Activated CD8-positive, alpha-beta T cell treated with anti-CD3 and anti-CD28 coated beads, Interleukin-2, amount 10 ng/mL, durations not matched to agents 7 days and 5 days (primary cell): Measurements from ENCODE around the gene TAT. TPM values are rescaled to one million over a fixed set of nuclear protein-coding genes. Genes with fewer than 3 reads are reported as not detected.
"Not testable (repeated sequence)": the region's sequence is repeated elsewhere in the genome, so short reads cannot be mapped to it uniquely, and the experiment has no call there.

Experiments used
- ATAC-seq: fragments of 150-1000 bp; cut with Tn5 transposase; one replicate; pipeline ENCODE4 v1.10.0; 2021; ENCODE audit warnings: moderate library complexity
- CTCF ChIA-PET: fragments of 350-600 bp; sonication (Branson Sonifier 250); formaldehyde crosslinking; loops from one replicate; lab custom pipeline; 2021; ENCODE audit warnings: antibody characterized with exemption; lab: Charles Lee
- POLR2A ChIA-PET: fragments of 350-600 bp; sonication (Branson Sonifier 250); formaldehyde crosslinking; loops from one replicate; lab custom pipeline; 2021; ENCODE audit warnings: antibody characterized with exemption; lab: Charles Lee
- DNase-seq: peaks from one replicate; pipeline ENCODE4 v3.0.0-alpha.2; 2020
- H3K27ac Mint-ChIP-seq: one replicate; pipeline ENCODE4 v1.8.0; 2021; ENCODE audit warnings: mild to moderate bottlenecking, mixed read lengths
- H3K27me3 Mint-ChIP-seq: one replicate; pipeline ENCODE4 v1.8.0; 2021; ENCODE audit warnings: low read depth, mixed read lengths
- H3K36me3 Mint-ChIP-seq: one replicate; pipeline ENCODE4 v1.8.0; 2021; ENCODE audit warnings: low read depth, mixed read lengths
- H3K4me1 Mint-ChIP-seq: one replicate; pipeline ENCODE4 v1.8.0; 2021; ENCODE audit warnings: low read depth, mixed read lengths
- H3K4me3 Mint-ChIP-seq: one replicate; pipeline ENCODE4 v1.8.0; 2021; ENCODE audit warnings: mild to moderate bottlenecking, mixed read lengths
- H3K9me3 Mint-ChIP-seq: one replicate; pipeline ENCODE4 v1.8.0; 2022; ENCODE audit warnings: mixed read lengths; ENCODE audit not compliant: insufficient read depth
- total RNA-seq, 2 experiments: library from RNA; stranded (reverse); gene quantifications; one replicate each; pipeline ENCODE4 v1.2.3, GENCODE V29; 2021

TAT gene
- total RNA-seq, 2 experiments from 2014 or later, result not detected

DNA sequence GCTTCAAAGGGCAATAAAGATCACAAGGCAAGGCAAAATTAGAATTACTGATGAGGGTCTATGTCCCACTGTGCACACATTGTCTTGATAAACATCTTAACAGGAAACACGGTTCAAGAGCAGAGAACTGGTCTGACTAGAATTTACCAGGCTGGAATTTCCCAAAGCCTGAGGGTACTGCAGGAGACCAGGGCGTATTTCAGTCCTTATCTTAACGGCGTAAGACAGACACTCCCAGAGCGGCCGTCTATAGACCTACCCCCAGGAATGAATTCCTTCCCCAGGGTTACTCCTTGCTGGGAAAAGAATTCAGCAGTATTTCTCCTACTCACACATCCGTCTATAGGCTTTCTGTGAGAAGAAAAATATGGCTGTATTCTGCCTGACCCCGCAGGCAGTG is 15.0 kb downstream of the TAT start:
- H3K27ac Mint-ChIP-seq, H3K4me3 Mint-ChIP-seq, H3K9me3 Mint-ChIP-seq, ATAC-seq, POLR2A ChIA-PET, DNase-seq, H3K36me3 Mint-ChIP-seq, CTCF ChIA-PET: not testable (repeated sequence)
- Mint-ChIP-seq H3K27me3 (peaks cover 26% of the 10 kb centered on the region), H3K4me1 (peaks cover 19% of the 10 kb centered on the region)

GRCh38 chr16:71559855-71560254 is 17.0 kb downstream of the TAT start:
- Mint-ChIP-seq H3K27me3 (peaks cover 31% of the 10 kb centered on the region), H3K27ac (no peak overlapping the region), H3K4me1 (peaks cover 8% of the 10 kb centered on the region), H3K9me3 (peaks cover 6% of the 10 kb centered on the region), H3K4me3 (no peak overlapping the region), H3K36me3 (peaks cover 5% of the 10 kb centered on the region)
- DNase-seq, result no peak
- ChIA-PET POLR2A (no interaction called here), CTCF (no interaction called here)
- ATAC-seq, result no peak

- Mint-ChIP-seq H3K27ac (no peak overlapping the region), H3K4me3 (no peak overlapping the region), H3K4me1 (no peaks in the 10 kb centered on the region), H3K9me3 (peaks cover 3% of the 10 kb centered on the region), H3K27me3 (peaks cover 33% of the 10 kb centered on the region), H3K36me3 (peaks cover 5% of the 10 kb centered on the region)
- ATAC-seq (no peak), DNase-seq (no peak)
- ChIA-PET POLR2A (no interaction called here), CTCF (no interaction called here)
These were observed 18.8 kb downstream of the TAT start for GRCh38 chr16:71557954-71558582.

- peaks cover 5% of the 10 kb centered on the region for H3K36me3 Mint-ChIP-seq
- POLR2A ChIA-PET, result no interaction called here
These were observed 19.6 kb downstream of the TAT start for GRCh38 chr16:71557299-71557698.

DNA sequence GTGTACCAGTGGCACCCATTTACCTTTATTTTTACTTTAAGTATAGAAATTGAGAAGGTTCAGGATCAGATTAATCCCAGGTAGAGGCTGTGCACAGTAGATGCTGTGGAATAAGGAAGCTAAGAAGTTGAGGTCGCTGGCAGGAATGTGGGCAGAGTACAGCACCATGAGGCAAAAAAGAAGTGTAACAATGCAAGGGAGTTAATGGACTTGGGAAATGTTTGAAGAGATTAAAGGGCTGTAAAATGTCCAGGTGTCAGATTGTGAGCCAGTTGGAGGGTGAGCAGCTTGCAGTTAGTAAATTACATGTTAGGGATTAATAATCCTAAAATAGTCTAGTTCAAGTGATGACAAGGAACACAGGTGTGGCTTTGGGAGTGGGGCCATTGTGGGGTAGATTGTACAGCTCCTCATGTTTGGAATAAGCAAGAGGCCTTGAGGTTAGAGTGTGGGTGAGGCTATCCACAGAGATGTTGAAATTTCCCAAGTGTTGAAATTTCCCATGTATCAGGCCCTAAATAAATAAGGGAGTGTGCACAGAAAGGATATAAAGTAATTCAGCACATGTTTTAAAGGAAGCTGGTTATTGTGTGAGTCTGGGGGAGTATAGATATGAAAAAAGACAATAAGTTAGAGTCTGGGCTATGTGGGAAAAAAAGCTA is 21.5 kb downstream of the TAT start:
- CTCF ChIA-PET, result interaction anchor here (1.1 to 1.7 kb wide), 2 partner anchors 10 to 56 kb away, joined by 3 to 11 read pairs; no protein-coding TSS in a partner anchor
- Mint-ChIP-seq H3K9me3 (no peaks in the 10 kb centered on the region), H3K27ac (no peak overlapping the region), H3K27me3 (peaks cover 35% of the 10 kb centered on the region), H3K4me3 (no peak overlapping the region), H3K36me3 (no peaks in the 10 kb centered on the region), H3K4me1 (no peaks in the 10 kb centered on the region)
- ATAC-seq (no peak), DNase-seq (no peak)
- POLR2A ChIA-PET, result interaction anchor here (0.7 kb wide), 1 partner anchor 10 kb away, joined by 3 read pairs; no protein-coding TSS in a partner anchor

More at GRCh38 chr16:71557299-71557698, 19.6 kb downstream of the TAT start:
- CTCF ChIA-PET, result no interaction called here
- H3K27me3 Mint-ChIP-seq, result peaks cover 40% of the 10 kb centered on the region
- no peak overlapping the region for H3K27ac Mint-ChIP-seq
- no peak overlapping the region for H3K4me3 Mint-ChIP-seq
- no peaks in the 10 kb centered on the region for H3K4me1 Mint-ChIP-seq
- DNase-seq (no peak), ATAC-seq (no peak)
- peaks cover 2% of the 10 kb centered on the region for H3K9me3 Mint-ChIP-seq

- no peak overlapping the region for H3K27ac Mint-ChIP-seq
- H3K4me1 Mint-ChIP-seq, result no peaks in the 10 kb centered on the region
- no peak for DNase-seq
- POLR2A ChIA-PET, result no interaction called here
- H3K36me3 Mint-ChIP-seq, result no peaks in the 10 kb centered on the region
- ATAC-seq, result no peak
- no peaks in the 10 kb centered on the region for H3K9me3 Mint-ChIP-seq
- CTCF ChIA-PET, result interaction anchor here (0.9 to 1.2 kb wide), 2 partner anchors 12 to 15 kb away, joined by 3 to 6 read pairs; no protein-coding TSS in a partner anchor
- peaks cover 23% of the 10 kb centered on the region for H3K27me3 Mint-ChIP-seq
- H3K4me3 Mint-ChIP-seq, result no peak overlapping the region
These were observed 24.0 kb downstream of the TAT start for GRCh38 chr16:71552698-71553503.

GRCh38 chr16:71547168-71547567 is 29.7 kb downstream of the TAT start:
- H3K9me3 Mint-ChIP-seq, result no peaks in the 10 kb centered on the region
- no peak for ATAC-seq
- no peaks in the 10 kb centered on the region for H3K4me1 Mint-ChIP-seq
- no peaks in the 10 kb centered on the region for H3K36me3 Mint-ChIP-seq
- no peak overlapping the region for H3K27ac Mint-ChIP-seq
- DNase-seq, result no peak
- no peak overlapping the region for H3K4me3 Mint-ChIP-seq
- H3K27me3 Mint-ChIP-seq, result peaks cover 5% of the 10 kb centered on the region
- POLR2A ChIA-PET, result no interaction called here
- CTCF ChIA-PET, result interaction anchor here (1.0 kb wide), 1 partner anchor 15 kb away, joined by 3 read pairs; no protein-coding TSS in a partner anchor

GRCh38 chr16:71542377-71542776 is 34.5 kb downstream of the TAT start:
- Mint-ChIP-seq H3K4me3 (no peak overlapping the region), H3K4me1 (no peaks in the 10 kb centered on the region), H3K9me3 (no peaks in the 10 kb centered on the region), H3K27me3 (peaks cover 1% of the 10 kb centered on the region), H3K36me3 (no peaks in the 10 kb centered on the region), H3K27ac (no peak overlapping the region)
- POLR2A ChIA-PET, result no interaction called here
- CTCF ChIA-PET, result interaction anchor here (3.6 kb wide), 1 partner anchor 69 kb away, joined by 16 read pairs; no protein-coding TSS in a partner anchor
- peak; percentile 94 for ATAC-seq
- peak; percentile 78 for DNase-seq

DNA sequence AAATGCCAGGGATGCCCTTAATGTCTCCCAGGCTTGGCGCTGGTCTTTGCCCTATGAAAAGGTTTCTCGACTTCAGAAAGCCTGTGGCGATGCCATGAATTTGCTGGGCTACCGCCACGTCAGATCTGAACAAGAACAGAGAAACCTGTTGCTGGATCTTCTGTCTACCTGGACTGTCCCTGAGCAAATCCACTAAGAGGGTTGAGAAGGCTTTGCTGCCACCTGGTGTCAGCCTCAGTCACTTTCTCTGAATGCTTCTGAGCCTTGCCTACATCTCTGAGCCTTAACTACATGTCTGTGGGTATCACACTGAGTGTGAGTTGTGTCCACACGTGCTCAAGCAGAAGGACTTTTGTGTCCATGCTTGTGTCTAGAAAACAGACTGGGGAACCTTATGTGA is 39.2 kb downstream of the TAT start:
- Mint-ChIP-seq H3K27me3 (peaks cover 1% of the 10 kb centered on the region), H3K4me3 (no peak overlapping the region), H3K27ac (no peak overlapping the region), H3K9me3 (no peaks in the 10 kb centered on the region), H3K36me3 (no peaks in the 10 kb centered on the region), H3K4me1 (no peaks in the 10 kb centered on the region)
- DNase-seq (peak; percentile 58), ATAC-seq (peak; percentile 72)
- ChIA-PET POLR2A (no interaction called here), CTCF (interaction anchor here (0.9 to 2.6 kb wide), 8 partner anchors 8 to 124 kb away, joined by 3 to 14 read pairs (median 6); partner anchors contain the start of gene CHST4)

DNA sequence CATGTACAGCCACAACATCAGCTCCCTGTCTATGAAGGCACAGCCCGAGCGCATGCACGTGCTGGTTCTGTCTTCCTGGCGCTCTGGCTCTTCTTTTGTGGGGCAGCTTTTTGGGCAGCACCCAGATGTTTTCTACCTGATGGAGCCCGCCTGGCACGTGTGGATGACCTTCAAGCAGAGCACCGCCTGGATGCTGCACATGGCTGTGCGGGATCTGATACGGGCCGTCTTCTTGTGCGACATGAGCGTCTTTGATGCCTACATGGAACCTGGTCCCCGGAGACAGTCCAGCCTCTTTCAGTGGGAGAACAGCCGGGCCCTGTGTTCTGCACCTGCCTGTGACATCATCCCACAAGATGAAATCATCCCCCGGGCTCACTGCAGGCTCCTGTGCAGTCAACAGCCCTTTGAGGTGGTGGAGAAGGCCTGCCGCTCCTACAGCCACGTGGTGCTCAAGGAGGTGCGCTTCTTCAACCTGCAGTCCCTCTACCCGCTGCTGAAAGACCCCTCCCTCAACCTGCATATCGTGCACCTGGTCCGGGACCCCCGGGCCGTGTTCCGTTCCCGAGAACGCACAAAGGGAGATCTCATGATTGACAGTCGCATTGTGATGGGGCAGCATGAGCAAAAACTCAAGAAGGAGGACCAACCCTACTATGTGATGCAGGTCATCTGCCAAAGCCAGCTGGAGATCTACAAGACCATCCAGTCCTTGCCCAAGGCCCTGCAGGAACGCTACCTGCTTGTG is 40.0 kb downstream of the TAT start:
- ChIA-PET POLR2A (no interaction called here), CTCF (interaction anchor here (1.4 to 1.6 kb wide), 3 partner anchors 28 to 74 kb away, joined by 3 to 7 read pairs (median 4); no protein-coding TSS in a partner anchor)
- peaks cover 1% of the 10 kb centered on the region for H3K27me3 Mint-ChIP-seq
- no peaks in the 10 kb centered on the region for H3K4me1 Mint-ChIP-seq
- DNase-seq (no peak), ATAC-seq (no peak)
- no peak overlapping the region for H3K27ac Mint-ChIP-seq
- H3K9me3 Mint-ChIP-seq, result no peaks in the 10 kb centered on the region
- no peak overlapping the region for H3K4me3 Mint-ChIP-seq
- H3K36me3 Mint-ChIP-seq, result no peaks in the 10 kb centered on the region

- H3K4me3 Mint-ChIP-seq, result no peak overlapping the region
- no peaks in the 10 kb centered on the region for H3K9me3 Mint-ChIP-seq
- DNase-seq (no peak), ATAC-seq (no peak)
- CTCF ChIA-PET, result interaction anchor here (0.6 to 1.0 kb wide), 2 partner anchors 32 to 81 kb away, joined by 3 to 4 read pairs; no protein-coding TSS in a partner anchor
- no peak overlapping the region for H3K27ac Mint-ChIP-seq
- H3K4me1 Mint-ChIP-seq, result no peaks in the 10 kb centered on the region
- H3K36me3 Mint-ChIP-seq, result no peaks in the 10 kb centered on the region
- POLR2A ChIA-PET, result no interaction called here
- peaks cover 7% of the 10 kb centered on the region for H3K27me3 Mint-ChIP-seq
These were observed 44.5 kb downstream of the TAT start for GRCh38 chr16:71532366-71532765.
